ENCODE measurements around the gene DXO.

GRCh38 chr6:31968791-31969711 lies 2.9 kb downstream of the DXO start:
- TF ChIP-seq CTCF (IDR thresholded peaks at IDR 0.05) (no peak), POLR2AphosphoS5 (IDR thresholded peaks at IDR 0.05) (no peak)
